ENCODE measurements around the gene CHCHD3. TPM values are rescaled to one million over a fixed set of nuclear protein-coding genes. Genes with fewer than 3 reads are reported as not detected.

The CHCHD3 gene
- total and polyA plus RNA-seq, 2 of the 4 experiments (the other 2 are of a cell fraction) = 56.9 to 141 TPM

DNA sequence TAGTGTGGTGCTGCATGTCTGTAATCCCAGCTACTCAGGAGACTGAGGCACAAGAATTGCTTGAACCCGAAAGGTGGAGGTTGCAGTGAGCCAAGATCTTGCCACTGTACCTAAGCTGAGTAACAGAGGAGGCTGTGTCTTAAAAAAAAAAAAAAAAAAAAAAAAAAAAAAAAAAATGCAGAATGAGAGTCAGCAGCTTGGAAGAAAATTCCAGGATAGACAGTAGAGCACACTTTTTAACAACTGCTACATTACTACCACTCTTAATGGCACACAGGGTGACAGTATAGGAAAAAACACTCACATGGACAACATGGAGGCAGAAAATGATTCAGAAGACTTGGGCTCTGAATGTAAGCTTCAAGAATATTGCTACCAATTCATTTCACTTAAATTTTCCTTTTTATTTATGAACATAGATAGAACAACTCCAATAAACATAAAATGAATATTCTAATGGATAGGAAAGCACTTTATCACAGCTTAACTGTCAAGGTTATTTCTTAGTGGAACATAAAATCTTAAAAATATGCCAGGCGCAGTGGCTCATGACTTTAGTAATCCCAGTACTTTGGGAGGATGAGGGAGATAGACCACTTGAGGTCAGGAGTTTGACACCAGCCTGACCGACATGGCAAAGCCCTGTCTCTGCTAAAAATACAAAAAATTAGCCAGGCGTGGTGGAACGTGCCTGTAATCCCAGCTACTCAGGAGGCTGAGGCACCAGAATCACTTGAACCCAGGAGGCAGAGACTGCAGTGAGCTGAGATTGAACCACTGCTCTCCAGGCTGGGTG is 31.5 kb downstream of the CHCHD3 start:
- Histone ChIP-seq H4K20me1 (ENCODE audit: insufficient read depth, low read length) (peaks cover 7% of the 10 kb centered on the region), H3K36me3 (ENCODE audit: control insufficient read depth, insufficient read depth, low read length) (no peaks in the 10 kb centered on the region), H3K4me1 (ENCODE audit: control insufficient read depth, insufficient read depth, low read length) (peaks cover 18% of the 10 kb centered on the region), H4K91ac (ENCODE audit: insufficient read depth, low read depth, low read length) (no peak overlapping the region), H3K23ac (ENCODE audit: low read depth, low read length) (no peak overlapping the region), H3K56ac (ENCODE audit: extremely low read depth, insufficient read depth, low read length) (no peak overlapping the region), H2BK15ac (ENCODE audit: low read depth, low read length) (no peak overlapping the region), H3K27ac (ENCODE audit: insufficient read depth, low read length) (no peak overlapping the region), H3K9ac (ENCODE audit: low read depth, low read length) (no peak overlapping the region), H3K79me1 (ENCODE audit: low read depth in 1 of 2, low read length in 2 of 2) (peaks cover 43 to 53% of the 10 kb centered on the region in 2 experiments), H2AK5ac (ENCODE audit: low read depth, low read length) (no peak overlapping the region), H2BK5ac (ENCODE audit: low read depth, low read length, poor library complexity, severe bottlenecking) (no peak overlapping the region), H4K8ac (ENCODE audit: low read depth in 2 of 2, low read length in 2 of 2) (no peak overlapping the region), H2AK9ac (replicated peaks; ENCODE audit: low read depth, low read length, poor library complexity) (no peak overlapping the region), H3K27me3 (ENCODE audit: control insufficient read depth, insufficient read depth, low read length) (no peaks in the 10 kb centered on the region), H2BK120ac (ENCODE audit: low read depth, low read length) (no peak overlapping the region), H2AFZ (replicated peaks; ENCODE audit: low read length, poor library complexity) (no peak overlapping the region), H4K5ac (ENCODE audit: low read depth, low read length) (no peak overlapping the region), H3K9me1 (ENCODE audit: insufficient read depth, low read length) (peaks cover 6% of the 10 kb centered on the region; the same call in 1 of the 2 replicates), H3K18ac (ENCODE audit: low read depth, low read length) (no peak overlapping the region), H3K4me2 (ENCODE audit: low read depth, low read length) (no peak overlapping the region), H3K4ac (ENCODE audit: low read depth, low read length) (no peak overlapping the region), H3K9me3 (ENCODE audit: control insufficient read depth, insufficient read depth, low read length) (no peaks in the 10 kb centered on the region), H3K4me3 (ENCODE audit: insufficient read depth, low read depth, low read length) (no peak overlapping the region), H2BK20ac (ENCODE audit: low read depth, low read length) (no peak overlapping the region), H3K14ac (replicated peaks; ENCODE audit: low read depth, low read length) (no peak overlapping the region; the same call in 1 of the 2 replicates)
- in situ Hi-C loops (cut with MboI; ENCODE audit: low sequenced_read_pairs) = no loop called here
- dilution Hi-C loops (cut with HindIII; ENCODE audit: low sequenced_read_pairs, unreplicated experiment) = no loop called here
- ATAC-seq (ENCODE audit: low read depth) (no peak), DNase-seq (no peak)
- no TSS peak for BruUV-seq (replicated peaks)
- 96% methylated on average over 4 of the region's 5 CpGs; no CpG with 5 or more reads in 1 of the 2 experiments for WGBS, 2 experiments (ENCODE audit: extremely low coverage in 2 of 2, insufficient read length in 1 of 2)
- intact Hi-C loops (cut with micrococcal nuclease) = loop anchor here (10.0 kb wide), 1 partner anchor 384 kb away; no protein-coding TSS in a partner anchor
- CTCF ChIA-PET = interaction anchor here (0.6 to 1.0 kb wide), 2 partner anchors 12 to 171 kb away, joined by 3 read pairs; no protein-coding TSS in a partner anchor
- POLR2A ChIA-PET (ENCODE audit: unreplicated experiment) = interaction anchor here (0.6 kb wide), 1 partner anchor 166 kb away, joined by 3 read pairs; no protein-coding TSS in a partner anchor
- TF ChIP-seq CHD1 (IDR thresholded peaks at IDR 0.05; ENCODE audit: low read depth, low read length) (no peak), MXI1 (IDR thresholded peaks at IDR 0.05; ENCODE audit: borderline replicate concordance, low read depth, low read length) (no peak), POLR2A (IDR thresholded peaks at IDR 0.05; ENCODE audit: low read depth, low read length) (no peak), FOS (IDR thresholded peaks at IDR 0.05; ENCODE audit: low read depth, low read length) (no peak), RCOR1 (IDR thresholded peaks at IDR 0.05; ENCODE audit: insufficient replicate concordance, low read length) (no peak), MAFK (IDR thresholded peaks at IDR 0.05; ENCODE audit: low read depth, low read length) (no peak)
- TF ChIP-seq, protein P1, sequence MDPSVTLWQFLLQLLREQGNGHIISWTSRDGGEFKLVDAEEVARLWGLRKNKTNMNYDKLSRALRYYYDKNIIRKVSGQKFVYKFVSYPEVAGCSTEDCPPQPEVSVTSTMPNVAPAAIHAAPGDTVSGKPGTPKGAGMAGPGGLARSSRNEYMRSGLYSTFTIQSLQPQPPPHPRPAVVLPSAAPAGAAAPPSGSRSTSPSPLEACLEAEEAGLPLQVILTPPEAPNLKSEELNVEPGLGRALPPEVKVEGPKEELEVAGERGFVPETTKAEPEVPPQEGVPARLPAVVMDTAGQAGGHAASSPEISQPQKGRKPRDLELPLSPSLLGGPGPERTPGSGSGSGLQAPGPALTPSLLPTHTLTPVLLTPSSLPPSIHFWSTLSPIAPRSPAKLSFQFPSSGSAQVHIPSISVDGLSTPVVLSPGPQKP (IDR thresholded peaks at IDR 0.05; ENCODE audit: borderline replicate concordance, low read depth, low read length) = no peak
